Thyroid gland (tissue), 4 donors: Measurements from ENCODE around the gene NPAS2. TPM values are rescaled to one million over a fixed set of nuclear protein-coding genes. Genes with fewer than 3 reads are reported as not detected.

ENCODE experiments used
- DNase-seq, 2 donors: peaks; one replicate each; pipeline ENCODE4 v3.0.0-alpha.2; 2019
- H3K27ac ChIP-seq, 3 donors: fragments of 200-600 bp; sonication (generic); 1 replicate in 2 of 3; 2 replicates in 1 of 3; pipeline ENCODE4 v1.5.1; 2016 to 2019; ENCODE audit warnings: mild to moderate bottlenecking in 1 of 3, moderate library complexity in 1 of 3
- H3K27me3 ChIP-seq: fragments of 200-600 bp; sonication (generic); one replicate; pipeline ENCODE4 v1.5.1; 2019
- H3K36me3 ChIP-seq, 2 donors: fragments of 200-600 bp; sonication (generic); one replicate each; pipeline ENCODE4 v1.5.1; 2016 to 2019
- H3K4me1 ChIP-seq, 2 donors: fragments of 200-600 bp; sonication (generic); one replicate each; pipeline ENCODE4 v1.5.1; 2017 to 2019
- H3K4me3 ChIP-seq, 3 donors: fragments of 200-600 bp; sonication (generic); replicated peaks in 1 of 3; 1 replicate in 2 of 3; 2 replicates in 1 of 3; pipeline ENCODE4 v1.5.1; 2016; ENCODE audit warnings: mild to moderate bottlenecking in 1 of 3
- H3K9me3 ChIP-seq: fragments of 200-600 bp; sonication (generic); one replicate; pipeline ENCODE4 v1.5.1; 2017
- POLR2A ChIP-seq, 2 donors: fragments of 450-650 bp; IDR thresholded peaks; one replicate each; pipeline ENCODE4 v1.6.1; 2017; ENCODE audit warnings: antibody characterized with exemption in 2 of 2, mild to moderate bottlenecking in 2 of 2, moderate library complexity in 1 of 2
- WGBS, 2 donors: methylation state at CpG; one replicate each; pipeline ENCODE4 v1.1.5; 2017; 5-methylcytosine and 5-hydroxymethylcytosine counted together
- intact Hi-C: fragments of 100-400 bp; cut with DNase I; formaldehyde crosslinking; loops from one replicate; pipeline ENCODE4 v1.15.1; 2023
- total RNA-seq, 4 donors: library from RNA; depleted of rRNA; stranded (reverse); fragments of >200 nt; gene quantifications; one replicate each; pipeline ENCODE4 v1.2.3, GENCODE V29; 2016
- TF ChIP-seq, protein P1 (sequence below), 6 experiments: fragments of 200-600 bp in 3 of 6; fragments of 450-650 bp in 3 of 6; sonication (generic) in 3 of 6; IDR thresholded peaks; one replicate each; pipeline ENCODE4 v1.5.1; 2016 to 2019; ENCODE audit warnings: antibody characterized with exemption in 6 of 6, mild to moderate bottlenecking in 2 of 6, inconsistent platforms in 1 of 6, moderate library complexity in 1 of 6

The NPAS2 gene
- total RNA-seq, 4 donors from 2014 or later = 12.7 to 22.8 (median 16.1) TPM

DNA sequence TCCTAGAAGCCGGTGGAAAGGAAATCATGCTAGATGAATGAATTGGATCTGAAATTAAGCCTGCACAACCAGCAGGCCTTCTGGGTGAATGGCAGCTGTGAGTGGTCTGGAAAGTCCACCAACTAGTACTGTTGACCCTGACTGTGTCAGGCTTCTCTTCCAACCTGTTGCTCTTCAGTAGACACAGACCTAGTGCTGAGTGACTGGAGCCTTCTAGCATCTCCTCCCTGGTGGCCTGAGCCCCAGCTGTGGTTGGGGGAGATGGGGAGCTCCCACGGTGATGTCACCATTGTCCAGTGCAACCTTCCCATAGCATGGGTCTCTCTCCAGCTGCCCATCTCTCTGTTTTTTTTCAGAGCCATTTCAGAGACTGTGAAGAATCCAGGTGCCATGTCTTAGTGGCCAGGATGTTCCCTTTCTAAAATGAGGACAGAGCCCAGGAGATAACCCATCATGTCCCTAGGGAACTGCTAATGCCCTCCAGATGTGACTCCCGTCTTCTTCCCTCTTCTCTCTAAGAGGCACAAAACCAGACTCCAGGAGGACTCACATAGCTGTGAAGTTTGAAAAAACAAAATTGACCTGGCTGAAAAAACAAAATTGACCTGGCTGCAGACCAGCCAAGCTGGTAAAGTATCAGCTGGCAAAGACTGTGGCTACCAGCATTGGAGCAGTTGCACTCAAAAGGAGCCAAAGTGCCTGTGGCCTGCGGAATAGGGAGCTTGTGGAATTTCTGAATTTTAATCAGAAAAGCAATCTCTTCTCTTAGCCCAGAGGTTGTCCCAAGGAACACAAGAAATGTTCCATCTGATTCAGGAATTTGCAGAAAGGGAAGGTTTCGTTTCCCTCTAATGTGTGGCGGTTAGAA lies 114.8 kb downstream of the NPAS2 start:
- Histone ChIP-seq H3K9me3 (no peaks in the 10 kb centered on the region), H3K4me3 (no peak overlapping the region), H3K27me3 (no peaks in the 10 kb centered on the region), H3K4me1 (peaks cover 8% of the 10 kb centered on the region in 2 donors), H3K27ac (no peak overlapping the region), H3K36me3 (no peaks in the 10 kb centered on the region)
- 78 to 88% methylated on average over 6 of the region's 6 CpGs for WGBS, 2 donors
- no peak for TF ChIP-seq POLR2A (IDR thresholded peaks at IDR 0.05)
- TF ChIP-seq, protein P1, sequence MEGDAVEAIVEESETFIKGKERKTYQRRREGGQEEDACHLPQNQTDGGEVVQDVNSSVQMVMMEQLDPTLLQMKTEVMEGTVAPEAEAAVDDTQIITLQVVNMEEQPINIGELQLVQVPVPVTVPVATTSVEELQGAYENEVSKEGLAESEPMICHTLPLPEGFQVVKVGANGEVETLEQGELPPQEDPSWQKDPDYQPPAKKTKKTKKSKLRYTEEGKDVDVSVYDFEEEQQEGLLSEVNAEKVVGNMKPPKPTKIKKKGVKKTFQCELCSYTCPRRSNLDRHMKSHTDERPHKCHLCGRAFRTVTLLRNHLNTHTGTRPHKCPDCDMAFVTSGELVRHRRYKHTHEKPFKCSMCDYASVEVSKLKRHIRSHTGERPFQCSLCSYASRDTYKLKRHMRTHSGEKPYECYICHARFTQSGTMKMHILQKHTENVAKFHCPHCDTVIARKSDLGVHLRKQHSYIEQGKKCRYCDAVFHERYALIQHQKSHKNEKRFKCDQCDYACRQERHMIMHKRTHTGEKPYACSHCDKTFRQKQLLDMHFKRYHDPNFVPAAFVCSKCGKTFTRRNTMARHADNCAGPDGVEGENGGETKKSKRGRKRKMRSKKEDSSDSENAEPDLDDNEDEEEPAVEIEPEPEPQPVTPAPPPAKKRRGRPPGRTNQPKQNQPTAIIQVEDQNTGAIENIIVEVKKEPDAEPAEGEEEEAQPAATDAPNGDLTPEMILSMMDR (IDR thresholded peaks at IDR 0.05) = no peak
- intact Hi-C loops = no loop called here
- DNase-seq = peak; percentile 44 to 49

DNA sequence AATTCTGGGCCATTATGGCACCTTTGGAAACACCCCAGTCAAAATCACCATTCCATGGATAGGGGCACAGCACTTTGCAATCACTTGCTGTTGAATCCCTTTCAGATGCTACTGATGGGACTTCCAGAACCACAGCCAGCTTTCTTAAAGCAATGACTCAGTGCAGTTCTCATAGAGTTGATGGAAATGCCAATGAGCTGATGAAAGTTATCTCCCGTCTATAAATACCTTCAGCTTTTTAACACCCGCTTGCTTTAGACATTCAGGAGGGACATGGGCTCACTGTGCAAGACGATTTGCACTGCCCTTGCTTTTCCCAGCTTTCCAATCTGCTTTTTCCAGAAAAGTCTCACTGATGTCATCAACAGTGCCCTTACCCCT lies 115.4 kb downstream of the NPAS2 start:
- 82 to 92% methylated on average over 3 of the region's 3 CpGs for WGBS, 2 donors
- no peak overlapping the region for H3K4me3 ChIP-seq
- peaks cover 8% of the 10 kb centered on the region in 2 donors for H3K4me1 ChIP-seq
- TF ChIP-seq, protein P1 (IDR thresholded peaks at IDR 0.05) = no peak
- no peak for TF ChIP-seq POLR2A (IDR thresholded peaks at IDR 0.05)
- H3K27me3 ChIP-seq = no peaks in the 10 kb centered on the region
- intact Hi-C loops = no loop called here
- H3K27ac ChIP-seq = no peak overlapping the region
- no peaks in the 10 kb centered on the region for H3K36me3 ChIP-seq
- no peaks in the 10 kb centered on the region for H3K9me3 ChIP-seq
- DNase-seq = no peak

DNA sequence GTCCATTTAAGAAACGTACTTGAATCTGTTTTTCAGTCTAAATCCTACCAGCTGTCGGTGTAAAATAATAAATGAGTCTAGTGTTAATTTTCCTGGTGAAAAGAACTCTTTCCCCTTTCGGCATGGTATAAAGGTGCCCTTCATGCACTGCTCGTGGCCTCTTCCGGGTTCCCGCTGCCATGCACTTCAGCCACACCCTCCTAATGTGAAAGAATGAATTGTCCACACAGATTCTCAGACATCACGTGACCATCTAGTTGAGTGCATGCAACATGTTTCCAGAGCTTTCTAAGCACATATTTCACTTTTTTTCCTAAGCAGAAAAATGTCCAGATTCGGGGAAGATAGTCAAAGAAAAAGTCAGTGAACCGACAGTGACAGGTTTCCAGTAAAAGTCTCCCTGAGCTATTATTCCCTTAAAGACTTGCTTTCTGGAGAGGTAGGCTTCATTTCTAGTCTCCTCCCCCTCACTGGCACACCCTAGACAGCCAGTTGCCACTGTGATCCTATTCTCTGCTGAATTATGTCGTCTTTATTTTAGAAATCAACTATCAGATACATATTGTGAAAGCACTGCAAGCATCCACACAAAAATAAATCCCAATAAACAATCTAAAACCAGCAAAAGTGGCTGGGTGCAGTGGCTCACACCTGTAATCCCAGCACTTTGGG lies 116.3 kb downstream of the NPAS2 start:
- no peak for DNase-seq
- Histone ChIP-seq H3K27me3 (no peaks in the 10 kb centered on the region), H3K4me1 (peaks cover 8 to 16% of the 10 kb centered on the region in 2 donors), H3K4me3 (no peak overlapping the region), H3K36me3 (no peaks in the 10 kb centered on the region), H3K27ac (no peak overlapping the region), H3K9me3 (no peaks in the 10 kb centered on the region)
- 92% methylated on average over 10 of the region's 10 CpGs for WGBS, 2 donors
- TF ChIP-seq, protein P1 (IDR thresholded peaks at IDR 0.05) = no peak
- no peak for TF ChIP-seq POLR2A (IDR thresholded peaks at IDR 0.05)
- intact Hi-C loops = no loop called here

DNA sequence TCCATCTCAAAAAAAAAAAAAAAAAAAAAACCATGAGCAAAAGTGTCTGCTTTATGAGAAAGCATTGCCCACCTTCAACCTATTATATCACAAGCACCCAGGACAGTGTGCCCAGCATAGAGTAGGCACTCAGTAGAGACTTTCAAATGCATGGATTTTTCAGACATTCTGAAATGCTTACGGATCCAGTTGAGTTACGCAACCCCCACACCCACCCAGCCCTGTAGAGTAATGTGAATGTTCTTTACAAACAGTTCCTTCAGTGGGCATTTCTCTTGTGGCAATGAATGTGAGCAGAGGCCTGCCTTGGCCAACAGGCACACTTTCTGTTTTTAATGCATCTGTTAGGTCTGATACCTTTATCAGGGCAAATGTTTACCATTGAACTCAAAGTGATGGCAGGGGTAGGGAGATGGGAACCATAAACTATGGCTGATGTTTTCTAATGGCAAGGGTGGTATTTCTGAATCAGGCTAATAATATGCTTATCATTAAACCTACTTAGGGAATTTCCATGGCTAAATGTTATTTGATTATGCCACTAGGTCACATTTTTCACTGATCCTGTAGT lies 117.1 kb downstream of the NPAS2 start:
- Histone ChIP-seq H3K36me3 (no peaks in the 10 kb centered on the region), H3K27me3 (no peaks in the 10 kb centered on the region), H3K9me3 (no peaks in the 10 kb centered on the region), H3K4me3 (no peak overlapping the region), H3K4me1 (peaks cover 17 to 22% of the 10 kb centered on the region in 2 donors), H3K27ac (no peak overlapping the region)
- TF ChIP-seq POLR2A (IDR thresholded peaks at IDR 0.05) = no peak
- TF ChIP-seq, protein P1 (IDR thresholded peaks at IDR 0.05) = no peak
- WGBS, 2 donors = 74 to 96% methylated on average over 2 of the region's 2 CpGs
- DNase-seq = no peak
- intact Hi-C loops = no loop called here
